Measurements from ENCODE around the gene MCRIP1.
A peak's percentile ranks its signal among the peaks of the same experiment; 100 is the strongest.

The MCRIP1 gene

DNA sequence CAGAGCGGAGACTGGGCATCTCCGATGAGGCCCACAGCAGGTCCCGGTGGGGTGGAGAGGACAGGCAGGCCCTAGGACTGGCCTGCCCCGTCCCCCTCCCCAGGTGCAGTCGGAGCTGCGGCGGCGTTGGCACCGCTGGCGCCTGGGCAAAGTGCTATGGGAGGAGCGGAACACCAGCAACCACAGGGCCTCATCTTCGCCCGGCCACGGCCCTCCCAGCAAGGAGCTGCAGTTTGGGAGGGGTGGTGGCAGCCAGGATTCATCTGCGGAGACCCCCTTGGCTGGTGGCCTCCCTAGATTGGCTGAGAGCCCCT, 19.8 kb downstream of the MCRIP1 start (continued):
- TF ChIP-seq TSHZ2 (CRISPR knock-in tag; IDR thresholded peaks at IDR 0.05), result no peak
- no peak for TF ChIP-seq ZNF565 (CRISPR knock-in tag; conservative IDR thresholded peaks at IDR 0.05; ENCODE audit: low read depth)

DNA sequence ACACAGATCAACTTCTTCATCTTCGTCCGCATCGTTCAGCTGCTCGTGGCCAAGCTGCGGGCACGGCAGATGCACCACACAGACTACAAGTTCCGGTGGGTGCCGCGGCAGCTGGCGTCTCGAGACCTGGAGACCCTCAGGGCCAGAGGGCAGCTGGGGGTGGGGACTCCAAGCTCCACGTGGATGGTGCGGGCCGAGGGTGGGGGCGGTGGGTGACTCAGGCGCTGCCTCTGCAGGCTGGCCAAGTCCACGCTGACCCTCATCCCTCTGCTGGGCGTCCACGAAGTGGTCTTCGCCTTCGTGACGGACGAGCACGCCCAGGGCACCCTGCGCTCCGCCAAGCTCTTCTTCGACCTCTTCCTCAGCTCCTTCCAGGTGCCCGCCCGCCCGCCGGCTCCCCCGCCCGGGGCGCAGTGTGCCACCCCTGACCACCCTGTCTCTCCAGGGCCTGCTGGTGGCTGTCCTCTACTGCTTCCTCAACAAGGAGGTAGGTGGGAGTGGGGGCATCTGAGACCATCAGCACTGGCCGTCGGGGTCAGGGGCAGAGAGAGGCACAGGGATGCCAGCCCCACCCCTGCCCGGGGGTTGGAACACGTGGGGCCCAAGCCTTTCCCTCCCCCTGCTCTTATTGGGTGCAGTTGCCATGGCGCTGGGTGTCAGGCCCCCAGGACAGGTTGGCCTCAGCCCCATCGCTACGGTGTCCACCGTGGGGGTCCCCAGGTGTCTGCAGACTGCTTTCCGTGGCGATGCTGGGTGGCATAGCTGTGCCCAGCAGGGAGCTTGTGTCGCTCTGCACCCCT, 20.3 kb downstream of the MCRIP1 start:
- ATAC-seq, result no peak
- TF ChIP-seq BACH2 (CRISPR knock-in tag; IDR thresholded peaks at IDR 0.05; ENCODE audit: borderline replicate concordance) (no peak), CREB5 (CRISPR knock-in tag; IDR thresholded peaks at IDR 0.05; ENCODE audit: low read depth) (no peak), TSHZ2 (CRISPR knock-in tag; IDR thresholded peaks at IDR 0.05) (no peak), ZNF8 (CRISPR knock-in tag; IDR thresholded peaks at IDR 0.05) (no peak), PPARA (CRISPR knock-in tag; IDR thresholded peaks at IDR 0.05; ENCODE audit: borderline replicate concordance) (no peak), CSDC2 (CRISPR knock-in tag; IDR thresholded peaks at IDR 0.05) (no peak), PATZ1 (CRISPR knock-in tag; IDR thresholded peaks at IDR 0.05; ENCODE audit: borderline replicate concordance) (no peak), OSR1 (CRISPR knock-in tag; IDR thresholded peaks at IDR 0.05) (no peak), ESRRG (CRISPR knock-in tag; IDR thresholded peaks at IDR 0.05) (no peak), SNAI2 (CRISPR knock-in tag; IDR thresholded peaks at IDR 0.05) (no peak)

GRCh38 chr17:81811705-81812570, 21.2 kb downstream of the MCRIP1 start:
- peak; percentile 9; the same call in 2 of the 3 replicates for ATAC-seq
- TF ChIP-seq CREB5 (CRISPR knock-in tag; IDR thresholded peaks at IDR 0.05; ENCODE audit: low read depth) (no peak), ESRRG (CRISPR knock-in tag; IDR thresholded peaks at IDR 0.05) (no peak), ISL1 (CRISPR knock-in tag; IDR thresholded peaks at IDR 0.05) (no peak), POU6F1 (CRISPR knock-in tag; IDR thresholded peaks at IDR 0.05; ENCODE audit: borderline replicate concordance, low read depth) (no peak), ZNF565 (CRISPR knock-in tag; conservative IDR thresholded peaks at IDR 0.05; ENCODE audit: low read depth) (no peak), OSR1 (CRISPR knock-in tag; IDR thresholded peaks at IDR 0.05) (no peak), GLIS3 (CRISPR knock-in tag; IDR thresholded peaks at IDR 0.05) (no peak), ZC3H10 (CRISPR knock-in tag; IDR thresholded peaks at IDR 0.05) (no peak), SNAI2 (CRISPR knock-in tag; IDR thresholded peaks at IDR 0.05) (no peak), TSHZ2 (CRISPR knock-in tag; IDR thresholded peaks at IDR 0.05) (no peak), BACH2 (CRISPR knock-in tag; IDR thresholded peaks at IDR 0.05; ENCODE audit: borderline replicate concordance) (no peak)
- TF ChIP-seq, protein P1, sequence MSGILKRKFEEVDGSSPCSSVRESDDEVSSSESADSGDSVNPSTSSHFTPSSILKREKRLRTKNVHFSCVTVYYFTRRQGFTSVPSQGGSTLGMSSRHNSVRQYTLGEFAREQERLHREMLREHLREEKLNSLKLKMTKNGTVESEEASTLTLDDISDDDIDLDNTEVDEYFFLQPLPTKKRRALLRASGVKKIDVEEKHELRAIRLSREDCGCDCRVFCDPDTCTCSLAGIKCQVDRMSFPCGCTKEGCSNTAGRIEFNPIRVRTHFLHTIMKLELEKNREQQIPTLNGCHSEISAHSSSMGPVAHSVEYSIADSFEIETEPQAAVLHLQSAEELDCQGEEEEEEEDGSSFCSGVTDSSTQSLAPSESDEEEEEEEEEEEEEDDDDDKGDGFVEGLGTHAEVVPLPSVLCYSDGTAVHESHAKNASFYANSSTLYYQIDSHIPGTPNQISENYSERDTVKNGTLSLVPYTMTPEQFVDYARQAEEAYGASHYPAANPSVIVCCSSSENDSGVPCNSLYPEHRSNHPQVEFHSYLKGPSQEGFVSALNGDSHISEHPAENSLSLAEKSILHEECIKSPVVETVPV (CRISPR knock-in tag; IDR thresholded peaks at IDR 0.05), result no peak
